DOHH2 (cell line): ENCODE data around the gene TMPRSS9.

Experiments
- H3F3A ChIP-seq: fragments of 200-600 bp; sonication (generic), shearing (Covaris generic); 2 replicates; pipeline ENCODE4 v1.6.0; 2016; ENCODE audit warnings: antibody characterized with exemption, mild to moderate bottlenecking; ENCODE audit not compliant: control insufficient read depth, insufficient read depth
- H3K27ac ChIP-seq: fragments of 200-600 bp; sonication (generic); 2 replicates; pipeline ENCODE4 v1.5.1; 2014; ENCODE audit warnings: low read depth, mild to moderate bottlenecking, low read length, moderate library complexity
- H3K27me3 ChIP-seq: fragments of 200-600 bp; sonication (generic); 2 replicates; pipeline ENCODE4 v1.6.1; 2014; ENCODE audit warnings: mild to moderate bottlenecking, low read length, mixed read lengths; ENCODE audit not compliant: control insufficient read depth
- H3K36me3 ChIP-seq: fragments of 200-600 bp; sonication (generic); 2 replicates; pipeline ENCODE4 v1.6.1; 2014; ENCODE audit warnings: mild to moderate bottlenecking, low read length, moderate library complexity, mixed read lengths; ENCODE audit not compliant: control insufficient read depth
- H3K4me1 ChIP-seq: fragments of 200-600 bp; sonication (generic); 2 replicates; pipeline ENCODE4 v1.6.1; 2014; ENCODE audit warnings: mild to moderate bottlenecking, low read length, mixed read lengths; ENCODE audit not compliant: control insufficient read depth
- H3K4me2 ChIP-seq: fragments of 200-600 bp; sonication (generic); 2 replicates; pipeline ENCODE4 v1.6.0; 2014; ENCODE audit warnings: mild to moderate bottlenecking, low read length, moderate library complexity
- H3K4me3 ChIP-seq: fragments of 200-600 bp; sonication (generic); 2 replicates; pipeline ENCODE4 v1.5.1; 2014; ENCODE audit warnings: mild to moderate bottlenecking, low read length, mixed read lengths
- H3K79me2 ChIP-seq: fragments of 200-600 bp; sonication (generic); 2 replicates; pipeline ENCODE4 v1.6.1; 2014; ENCODE audit warnings: mild to moderate bottlenecking, low read length, mixed read lengths; ENCODE audit not compliant: control insufficient read depth
- H3K9me2 ChIP-seq: fragments of 200-600 bp; sonication (generic); replicated peaks from 2 replicates; pipeline ENCODE4 v1.6.1; 2014; ENCODE audit warnings: mild to moderate bottlenecking, low read length, mixed read lengths; ENCODE audit not compliant: control insufficient read depth
- H3K9me3 ChIP-seq: fragments of 200-600 bp; sonication (generic); 2 replicates; pipeline ENCODE4 v1.6.1; 2014; ENCODE audit warnings: antibody characterized with exemption, low read length, mixed read lengths; ENCODE audit not compliant: control insufficient read depth, insufficient read depth
- H4K20me1 ChIP-seq: fragments of 200-600 bp; sonication (generic); 2 replicates; pipeline ENCODE4 v1.6.0; 2014; ENCODE audit warnings: low read depth, mild to moderate bottlenecking, antibody characterized with exemption, low read length, moderate library complexity; ENCODE audit not compliant: control insufficient read depth, insufficient read depth
- CTCF ChIP-seq: fragments of 200-600 bp; sonication (generic); IDR thresholded peaks from one replicate; pipeline ENCODE4 v1.5.1; 2014; ENCODE audit warnings: antibody characterized with exemption, mild to moderate bottlenecking, low read depth, low read length; ENCODE audit not compliant: poor library complexity, severe bottlenecking
- EZH2phosphoT487 ChIP-seq: fragments of 200-600 bp; sonication (generic); IDR thresholded peaks from 2 replicates; pipeline ENCODE4 v1.6.1; 2017; ENCODE audit warnings: borderline replicate concordance, mild to moderate bottlenecking, antibody characterized with exemption, low read length, moderate library complexity, mixed read lengths

The TMPRSS9 gene

GRCh38 chr19:2417881-2418406, 57.9 kb downstream of the TMPRSS9 start:
- Histone ChIP-seq H3K27me3 (no peaks in the 10 kb centered on the region), H3K4me1 (no peaks in the 10 kb centered on the region), H3K9me2 (no peaks in the 10 kb centered on the region), H4K20me1 (no peaks in the 10 kb centered on the region), H3F3A (0 out of 2 replicates have a peak, but pooled peaks cover 2% of the 10 kb centered on the region), H3K4me2 (no peak overlapping the region), H3K4me3 (no peak overlapping the region), H3K79me2 (peaks cover 9% of the 10 kb centered on the region), H3K27ac (no peak overlapping the region), H3K36me3 (peaks cover 12% of the 10 kb centered on the region), H3K9me3 (peaks cover 4% of the 10 kb centered on the region; the same call in 1 of the 2 replicates)
- TF ChIP-seq EZH2phosphoT487: no peak
- TF ChIP-seq CTCF: no peak

GRCh38 chr19:2419754-2420153, 59.7 kb downstream of the TMPRSS9 start:
- Histone ChIP-seq H3K4me2 (no peak overlapping the region), H3K9me3 (peaks cover 4% of the 10 kb centered on the region; the same call in 1 of the 2 replicates), H3K4me1 (no peaks in the 10 kb centered on the region), H3K79me2 (peaks cover 25% of the 10 kb centered on the region), H3K36me3 (peaks cover 22% of the 10 kb centered on the region), H3K9me2 (no peaks in the 10 kb centered on the region), H4K20me1 (no peaks in the 10 kb centered on the region), H3K27ac (no peak overlapping the region), H3K4me3 (no peak overlapping the region), H3F3A (no peaks in the 10 kb centered on the region), H3K27me3 (no peaks in the 10 kb centered on the region)
- TF ChIP-seq CTCF (no peak), EZH2phosphoT487 (no peak)

GRCh38 chr19:2420490-2420889, 60.4 kb downstream of the TMPRSS9 start:
- H3K4me1 ChIP-seq: no peaks in the 10 kb centered on the region
- H3F3A ChIP-seq: no peaks in the 10 kb centered on the region
- no peak overlapping the region for H3K4me2 ChIP-seq
- H3K36me3 ChIP-seq: peaks cover 24% of the 10 kb centered on the region
- peaks cover 31% of the 10 kb centered on the region for H3K79me2 ChIP-seq
- H4K20me1 ChIP-seq: no peaks in the 10 kb centered on the region
- no peak overlapping the region for H3K4me3 ChIP-seq
- H3K9me3 ChIP-seq: peaks cover 4% of the 10 kb centered on the region; the same call in 1 of the 2 replicates
- no peak for TF ChIP-seq CTCF
- no peak for TF ChIP-seq EZH2phosphoT487
- no peaks in the 10 kb centered on the region for H3K9me2 ChIP-seq
- no peaks in the 10 kb centered on the region for H3K27me3 ChIP-seq
- H3K27ac ChIP-seq: no peak overlapping the region
